Measurements from ENCODE around the gene NKIRAS2.

Gene NKIRAS2

GRCh38 chr17:42019509-42020404 lies at the start of gene NKIRAS2:
Gene NKIRAS2, plus strand, starts transcription at chr17:42020090. Its CDS starts 1,488 bp downstream, at chr17:42021578.
- peak; percentile 93 for DNase-seq

- no peak for DNase-seq
Observed at GRCh38 chr17:41970901-41971331, 49.0 kb upstream of the NKIRAS2 start.

GRCh38 chr17:41971721-41972523 lies 48.0 kb upstream of the NKIRAS2 start:
- DNase-seq, result no peak

GRCh38 chr17:41972571-41973407 lies 47.1 kb upstream of the NKIRAS2 start:
- no peak for DNase-seq

GRCh38 chr17:41973408-41973811 lies 46.5 kb upstream of the NKIRAS2 start:
- no peak for DNase-seq

GRCh38 chr17:41974031-41974430 lies 45.9 kb upstream of the NKIRAS2 start:
- DNase-seq, result no peak

GRCh38 chr17:41974658-41975057 lies 45.2 kb upstream of the NKIRAS2 start:
- no peak for DNase-seq

GRCh38 chr17:41975099-41976083 lies 44.5 kb upstream of the NKIRAS2 start:
- no peak for DNase-seq

GRCh38 chr17:41976142-41976768 lies 43.6 kb upstream of the NKIRAS2 start:
- DNase-seq, result no peak

- no peak for DNase-seq
Observed at GRCh38 chr17:41977991-41978390, 41.9 kb upstream of the NKIRAS2 start.

- DNase-seq, result no peak
Observed at GRCh38 chr17:41982026-41982760, 37.7 kb upstream of the NKIRAS2 start.

- no peak for DNase-seq
Observed at GRCh38 chr17:41984454-41984853, 35.4 kb upstream of the NKIRAS2 start.

GRCh38 chr17:41985919-41986318 lies 34.0 kb upstream of the NKIRAS2 start:
- no peak for DNase-seq

GRCh38 chr17:41986634-41987033 lies 33.3 kb upstream of the NKIRAS2 start:
- DNase-seq, result no peak

GRCh38 chr17:41987642-41988041 lies 32.2 kb upstream of the NKIRAS2 start:
- no peak for DNase-seq

GRCh38 chr17:41988418-41988817 lies 31.5 kb upstream of the NKIRAS2 start:
- no peak for DNase-seq

- no peak for DNase-seq
Observed at GRCh38 chr17:41989702-41990419, 30.0 kb upstream of the NKIRAS2 start.

- no peak for DNase-seq
Observed at GRCh38 chr17:41992576-41992975, 27.3 kb upstream of the NKIRAS2 start.

GRCh38 chr17:41996855-41997164 lies 23.1 kb upstream of the NKIRAS2 start:
- no peak for DNase-seq

- no peak for DNase-seq
Observed at GRCh38 chr17:41998497-41998896, 21.4 kb upstream of the NKIRAS2 start.

Measured in retina (tissue), 1 donor.